Endothelial cell of umbilical vein (primary cell): ENCODE results near the gene KAT6B.

Experiments
- CTCF ChIP-seq, 2 donors: IDR thresholded peaks; 1 replicate in 1 of 2; 2 replicates in 1 of 2; pipeline ENCODE4 v1.5.1; 2011; ENCODE audit warnings: low read length in 2 of 2, mild to moderate bottlenecking in 2 of 2, moderate library complexity in 2 of 2, control low read depth in 1 of 2, inconsistent platforms in 1 of 2, low read depth in 1 of 2; ENCODE audit not compliant: insufficient read depth in 1 of 2; ENCODE audit errors: extremely low read depth in 1 of 2
- EZH2 ChIP-seq: IDR thresholded peaks from 2 replicates; pipeline ENCODE4 v1.6.1; 2012; ENCODE audit warnings: borderline replicate concordance, low read depth, mild to moderate bottlenecking, moderate library complexity, low read length, inconsistent platforms; ENCODE audit not compliant: severe bottlenecking
- FOS ChIP-seq: IDR thresholded peaks from 2 replicates; pipeline ENCODE4 v1.6.1; 2011; ENCODE audit warnings: mild to moderate bottlenecking, low read length, moderate library complexity, borderline replicate concordance; ENCODE audit not compliant: insufficient read depth
- GATA2 ChIP-seq: IDR thresholded peaks from 2 replicates; pipeline ENCODE4 v1.7.0; 2011; ENCODE audit warnings: low read depth, mild to moderate bottlenecking, moderate library complexity, mixed read lengths, low read length; ENCODE audit not compliant: insufficient read length, insufficient read depth
- JUN ChIP-seq: IDR thresholded peaks from 2 replicates; pipeline ENCODE4 v1.6.1; 2011; ENCODE audit warnings: borderline replicate concordance, low read depth; ENCODE audit not compliant: insufficient read length, insufficient read depth
- MAX ChIP-seq: IDR thresholded peaks from 2 replicates; pipeline ENCODE4 v1.6.1; 2011; ENCODE audit not compliant: insufficient read depth, insufficient read length
- POLR2A ChIP-seq: IDR thresholded peaks from 2 replicates; pipeline ENCODE4 v1.6.1; 2012; ENCODE audit warnings: low read depth, mild to moderate bottlenecking, control low read depth, low read length
- POLR2AphosphoS5 ChIP-seq: IDR thresholded peaks from 2 replicates; pipeline ENCODE4 v1.6.1; 2012; ENCODE audit warnings: low read depth, mild to moderate bottlenecking, control low read depth, low read length, moderate library complexity; ENCODE audit not compliant: insufficient read depth

GRCh38 chr10:75076348-75076747 is 249.9 kb downstream of the KAT6B start:
- TF ChIP-seq POLR2AphosphoS5 (no peak), JUN (no peak), CTCF (IDR thresholded peaks at IDR 0.05; ENCODE audit: extremely low read depth in 1 of 2, insufficient read depth in 1 of 2, low read depth in 1 of 2, low read length in 2 of 2) (no peak), POLR2A (no peak), EZH2 (no peak), MAX (no peak), GATA2 (no peak), FOS (no peak)
